ENCODE results near the gene ZNF664. TPM values are rescaled to one million over a fixed set of nuclear protein-coding genes. Genes with fewer than 3 reads are reported as not detected.

The ZNF664 gene
- total RNA-seq, 1 donor from 2014 or later: 310 TPM

DNA sequence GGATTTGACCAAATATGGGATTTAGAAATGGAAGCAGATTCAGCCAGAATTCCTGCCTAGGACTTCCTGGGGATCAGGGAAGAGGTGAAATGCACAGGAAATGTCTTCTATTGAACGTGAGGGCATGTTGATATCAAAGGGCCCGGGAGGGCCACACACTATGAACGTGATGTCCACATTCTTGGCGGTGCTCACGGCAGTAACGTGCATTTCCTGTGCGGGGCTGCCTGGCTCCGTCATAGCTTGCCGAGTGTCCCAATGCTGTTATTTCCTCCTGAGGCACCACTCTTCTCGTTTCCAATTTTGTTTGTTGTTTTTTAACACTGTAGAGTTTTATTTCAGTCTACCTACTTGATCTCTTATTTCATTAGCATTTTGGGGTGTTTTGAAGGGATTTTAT, 67.3 kb downstream of the ZNF664 start:
- no peak overlapping the region for H3K4me3 Mint-ChIP-seq (ENCODE audit: unreplicated experiment)
- DNase-seq: no peak
- H3K4me1 Mint-ChIP-seq (ENCODE audit: low read depth, unreplicated experiment): peaks cover 31% of the 10 kb centered on the region
- H3K9me3 Mint-ChIP-seq (ENCODE audit: unreplicated experiment): peaks cover 1% of the 10 kb centered on the region
- H3K27ac Mint-ChIP-seq (ENCODE audit: unreplicated experiment): no peak overlapping the region
- H3K27me3 Mint-ChIP-seq (ENCODE audit: unreplicated experiment): no peaks in the 10 kb centered on the region
- peaks cover 5% of the 10 kb centered on the region for H3K36me3 Mint-ChIP-seq (ENCODE audit: unreplicated experiment)
- TF ChIP-seq, protein P1, sequence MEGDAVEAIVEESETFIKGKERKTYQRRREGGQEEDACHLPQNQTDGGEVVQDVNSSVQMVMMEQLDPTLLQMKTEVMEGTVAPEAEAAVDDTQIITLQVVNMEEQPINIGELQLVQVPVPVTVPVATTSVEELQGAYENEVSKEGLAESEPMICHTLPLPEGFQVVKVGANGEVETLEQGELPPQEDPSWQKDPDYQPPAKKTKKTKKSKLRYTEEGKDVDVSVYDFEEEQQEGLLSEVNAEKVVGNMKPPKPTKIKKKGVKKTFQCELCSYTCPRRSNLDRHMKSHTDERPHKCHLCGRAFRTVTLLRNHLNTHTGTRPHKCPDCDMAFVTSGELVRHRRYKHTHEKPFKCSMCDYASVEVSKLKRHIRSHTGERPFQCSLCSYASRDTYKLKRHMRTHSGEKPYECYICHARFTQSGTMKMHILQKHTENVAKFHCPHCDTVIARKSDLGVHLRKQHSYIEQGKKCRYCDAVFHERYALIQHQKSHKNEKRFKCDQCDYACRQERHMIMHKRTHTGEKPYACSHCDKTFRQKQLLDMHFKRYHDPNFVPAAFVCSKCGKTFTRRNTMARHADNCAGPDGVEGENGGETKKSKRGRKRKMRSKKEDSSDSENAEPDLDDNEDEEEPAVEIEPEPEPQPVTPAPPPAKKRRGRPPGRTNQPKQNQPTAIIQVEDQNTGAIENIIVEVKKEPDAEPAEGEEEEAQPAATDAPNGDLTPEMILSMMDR (IDR thresholded peaks at IDR 0.05; ENCODE audit: partially characterized antibody, unreplicated experiment): no peak

DNA sequence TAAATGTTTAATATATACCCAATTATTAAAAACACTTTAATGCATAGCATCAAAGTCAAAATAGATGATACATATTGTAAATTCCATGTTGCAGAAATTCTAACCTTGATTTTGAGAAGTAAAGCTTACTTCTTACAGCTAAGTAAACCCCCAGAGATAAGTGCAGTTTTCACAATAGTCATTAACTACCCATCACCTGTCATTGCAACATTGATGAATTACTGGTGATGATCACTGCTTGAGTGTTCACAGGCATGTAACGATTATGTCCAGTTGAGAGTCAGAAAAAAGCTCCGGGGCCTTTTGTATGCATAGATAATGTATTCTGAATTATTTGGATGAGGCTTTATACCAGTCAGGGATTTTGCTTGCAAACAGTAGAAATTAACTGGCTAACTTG, 67.7 kb downstream of the ZNF664 start:
- H3K27ac Mint-ChIP-seq (ENCODE audit: unreplicated experiment): no peak overlapping the region
- peaks cover 1% of the 10 kb centered on the region for H3K9me3 Mint-ChIP-seq (ENCODE audit: unreplicated experiment)
- peaks cover 31% of the 10 kb centered on the region for H3K4me1 Mint-ChIP-seq (ENCODE audit: low read depth, unreplicated experiment)
- TF ChIP-seq, protein P1 (IDR thresholded peaks at IDR 0.05; ENCODE audit: partially characterized antibody, unreplicated experiment): no peak
- DNase-seq: no peak
- H3K27me3 Mint-ChIP-seq (ENCODE audit: unreplicated experiment): no peaks in the 10 kb centered on the region
- H3K4me3 Mint-ChIP-seq (ENCODE audit: unreplicated experiment): no peak overlapping the region
- H3K36me3 Mint-ChIP-seq (ENCODE audit: unreplicated experiment): peaks cover 5% of the 10 kb centered on the region

DNA sequence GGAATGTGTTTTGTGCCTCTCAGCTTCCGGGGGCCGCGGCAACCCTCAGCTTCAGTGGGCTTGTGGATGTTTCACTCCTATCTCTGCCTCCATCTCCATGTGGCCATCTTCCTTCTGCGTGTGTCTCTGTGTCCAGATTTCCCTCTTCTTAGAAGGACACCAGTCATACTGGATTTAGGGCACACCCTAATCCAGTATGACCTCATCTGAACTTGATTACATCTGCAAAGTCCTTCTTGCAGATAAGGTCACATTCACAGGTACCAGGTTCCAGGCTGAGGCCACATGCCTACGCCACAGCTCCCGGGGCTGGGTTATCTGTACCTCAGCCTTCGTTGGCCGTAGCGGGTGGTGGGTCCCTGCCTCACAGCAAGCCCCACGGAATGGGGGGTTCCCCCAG, 68.9 kb downstream of the ZNF664 start:
- Mint-ChIP-seq H3K4me3 (ENCODE audit: unreplicated experiment) (no peak overlapping the region), H3K36me3 (ENCODE audit: unreplicated experiment) (peaks cover 14% of the 10 kb centered on the region), H3K9me3 (ENCODE audit: unreplicated experiment) (peaks cover 9% of the 10 kb centered on the region), H3K27me3 (ENCODE audit: unreplicated experiment) (peaks cover 3% of the 10 kb centered on the region), H3K4me1 (ENCODE audit: low read depth, unreplicated experiment) (peaks cover 25% of the 10 kb centered on the region), H3K27ac (ENCODE audit: unreplicated experiment) (no peak overlapping the region)
- DNase-seq: no peak
- TF ChIP-seq, protein P1 (IDR thresholded peaks at IDR 0.05; ENCODE audit: partially characterized antibody, unreplicated experiment): no peak

DNA sequence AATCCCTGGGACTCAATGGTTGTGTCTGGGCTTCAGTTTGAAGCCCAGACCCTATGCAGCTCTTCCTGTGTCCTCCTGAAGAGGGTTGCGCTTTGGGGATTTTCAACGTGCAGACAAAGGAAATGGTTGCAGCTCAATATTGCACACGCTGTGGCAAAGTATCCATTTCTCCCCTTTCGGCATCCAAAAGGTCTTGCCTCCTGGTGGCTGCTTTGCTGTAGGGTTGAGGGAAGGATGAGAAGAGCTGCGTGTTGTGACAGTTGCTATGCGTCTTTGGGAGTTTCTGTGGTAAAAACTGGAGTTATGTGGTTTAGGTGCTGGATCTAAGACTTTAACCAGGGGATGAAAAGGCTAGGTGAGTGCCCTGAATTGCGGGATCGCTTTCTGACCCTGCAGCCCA, 71.0 kb downstream of the ZNF664 start:
- Mint-ChIP-seq H3K27ac (ENCODE audit: unreplicated experiment) (peak overlapping the region; percentile 23), H3K4me1 (ENCODE audit: low read depth, unreplicated experiment) (peaks cover 17% of the 10 kb centered on the region), H3K4me3 (ENCODE audit: unreplicated experiment) (peak overlapping the region; percentile 22), H3K27me3 (ENCODE audit: unreplicated experiment) (peaks cover 3% of the 10 kb centered on the region), H3K9me3 (ENCODE audit: unreplicated experiment) (peaks cover 7% of the 10 kb centered on the region), H3K36me3 (ENCODE audit: unreplicated experiment) (peaks cover 31% of the 10 kb centered on the region)
- TF ChIP-seq, protein P1 (IDR thresholded peaks at IDR 0.05; ENCODE audit: partially characterized antibody, unreplicated experiment): no peak
- DNase-seq: no peak

DNA sequence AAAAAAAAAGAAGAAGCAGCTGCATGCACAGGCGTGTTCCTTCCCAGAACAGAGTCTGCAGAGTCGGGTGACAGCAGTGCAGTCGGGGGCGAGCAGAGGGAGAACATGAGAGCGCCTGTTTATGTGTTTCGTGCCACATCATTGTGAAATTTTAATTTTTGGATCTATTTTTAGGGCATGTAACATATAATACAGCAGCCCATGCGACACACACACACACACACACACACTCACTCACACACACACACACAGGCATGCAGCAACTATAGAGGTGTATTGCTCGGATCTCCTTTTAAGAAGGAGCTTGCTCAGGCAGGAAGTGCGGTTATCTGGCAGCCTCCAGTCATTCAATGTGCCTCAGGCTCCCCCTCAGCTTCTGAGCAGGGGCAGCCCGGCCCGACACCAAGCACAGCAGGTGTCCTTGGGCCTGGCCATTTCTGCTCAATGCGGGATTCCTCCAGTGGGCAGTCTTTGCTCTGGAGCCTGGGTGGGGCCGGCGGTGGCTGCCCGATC, 71.8 kb downstream of the ZNF664 start:
- peaks cover 17% of the 10 kb centered on the region for H3K4me1 Mint-ChIP-seq (ENCODE audit: low read depth, unreplicated experiment)
- no peak overlapping the region for H3K4me3 Mint-ChIP-seq (ENCODE audit: unreplicated experiment)
- no peak overlapping the region for H3K27ac Mint-ChIP-seq (ENCODE audit: unreplicated experiment)
- no peak for DNase-seq
- TF ChIP-seq, protein P1 (IDR thresholded peaks at IDR 0.05; ENCODE audit: partially characterized antibody, unreplicated experiment): no peak
- peaks cover 7% of the 10 kb centered on the region for H3K9me3 Mint-ChIP-seq (ENCODE audit: unreplicated experiment)
- H3K36me3 Mint-ChIP-seq (ENCODE audit: unreplicated experiment): peaks cover 38% of the 10 kb centered on the region
- peaks cover 3% of the 10 kb centered on the region for H3K27me3 Mint-ChIP-seq (ENCODE audit: unreplicated experiment)
